Stimulated activated memory B cell treated with anti-CD40 and anti-IgM and Interleukin-4, amounts not matched to agents 10 μg/mL and 1 μg/mL and 100 μg/mL, for 72 hours (primary cell): ENCODE measurements around the gene CCRL2.

ENCODE experiments used
- ATAC-seq: fragments of 150-1000 bp; cut with Tn5 transposase; 2 replicates; pipeline ENCODE4 v1.10.0; 2021
- H3K27ac Mint-ChIP-seq: one replicate; pipeline ENCODE4 v1.8.0; 2022; ENCODE audit warnings: mild to moderate bottlenecking, mixed read lengths
- H3K27me3 Mint-ChIP-seq: one replicate; pipeline ENCODE4 v1.8.0; 2022; ENCODE audit warnings: mixed read lengths
- H3K36me3 Mint-ChIP-seq: one replicate; pipeline ENCODE4 v1.8.0; 2022; ENCODE audit warnings: mixed read lengths
- H3K4me1 Mint-ChIP-seq: one replicate; pipeline ENCODE4 v1.8.0; 2022; ENCODE audit warnings: mixed read lengths
- H3K4me3 Mint-ChIP-seq: one replicate; pipeline ENCODE4 v1.8.0; 2022; ENCODE audit warnings: mild to moderate bottlenecking, moderate library complexity, mixed read lengths
- H3K9me3 Mint-ChIP-seq: one replicate; pipeline ENCODE4 v1.8.0; 2022; ENCODE audit warnings: mixed read lengths

CCRL2 gene

GRCh38 chr3:46406788-46407611 is at the start of gene CCRL2, which contains the start of gene CCR5AS:
TSS of gene CCRL2 (plus strand) at chr3:46407259. CDS start at chr3:46408080, 821 bp downstream.
TSS of gene CCR5AS (minus strand) at chr3:46407066.
- Mint-ChIP-seq H3K27ac (peak within 1 kb of the TSS; percentile 94), H3K9me3 (no peaks in the 10 kb centered on the region), H3K4me1 (peaks cover 30% of the 10 kb centered on the region), H3K27me3 (no peaks in the 10 kb centered on the region), H3K4me3 (peak within 1 kb of the TSS; percentile 83), H3K36me3 (no peaks in the 10 kb centered on the region)
- peak; percentile 87 for ATAC-seq

- no peaks in the 10 kb centered on the region for H3K27me3 Mint-ChIP-seq
Measured at GRCh38 chr3:46358466-46358865, 48.6 kb upstream of the CCRL2 start.

GRCh38 chr3:46359733-46360493 is 47.1 kb upstream of the CCRL2 start:
- no peaks in the 10 kb centered on the region for H3K27me3 Mint-ChIP-seq
- H3K36me3 Mint-ChIP-seq: peaks cover 5% of the 10 kb centered on the region
- H3K27ac Mint-ChIP-seq: no peak overlapping the region
- H3K4me1 Mint-ChIP-seq: peaks cover 51% of the 10 kb centered on the region
- peak; percentile 74 for ATAC-seq
- H3K9me3 Mint-ChIP-seq: no peaks in the 10 kb centered on the region
- no peak overlapping the region for H3K4me3 Mint-ChIP-seq

More at GRCh38 chr3:46358466-46358865, 48.6 kb upstream of the CCRL2 start:
- Mint-ChIP-seq H3K9me3 (no peaks in the 10 kb centered on the region), H3K27ac (no peak overlapping the region), H3K4me1 (peaks cover 65% of the 10 kb centered on the region), H3K36me3 (peaks cover 5% of the 10 kb centered on the region), H3K4me3 (no peak overlapping the region)
- ATAC-seq: no peak

- Mint-ChIP-seq H3K4me3 (no peak overlapping the region), H3K27me3 (no peaks in the 10 kb centered on the region), H3K27ac (no peak overlapping the region), H3K9me3 (no peaks in the 10 kb centered on the region), H3K36me3 (peaks cover 5% of the 10 kb centered on the region), H3K4me1 (peaks cover 43% of the 10 kb centered on the region)
- ATAC-seq: no peak
Measured at GRCh38 chr3:46360907-46361306, 46.2 kb upstream of the CCRL2 start.

GRCh38 chr3:46361408-46362283 is 45.4 kb upstream of the CCRL2 start:
- H3K27ac Mint-ChIP-seq: peak overlapping the region; percentile 33
- H3K36me3 Mint-ChIP-seq: peaks cover 5% of the 10 kb centered on the region
- H3K9me3 Mint-ChIP-seq: no peaks in the 10 kb centered on the region
- no peaks in the 10 kb centered on the region for H3K27me3 Mint-ChIP-seq
- peak; percentile 52 for ATAC-seq
- H3K4me3 Mint-ChIP-seq: no peak overlapping the region
- peaks cover 37% of the 10 kb centered on the region for H3K4me1 Mint-ChIP-seq

- H3K36me3 Mint-ChIP-seq: no peaks in the 10 kb centered on the region
- ATAC-seq: no peak
- peaks cover 31% of the 10 kb centered on the region for H3K4me1 Mint-ChIP-seq
- H3K27ac Mint-ChIP-seq: no peak overlapping the region
- no peaks in the 10 kb centered on the region for H3K27me3 Mint-ChIP-seq
- no peaks in the 10 kb centered on the region for H3K9me3 Mint-ChIP-seq
- no peak overlapping the region for H3K4me3 Mint-ChIP-seq
Measured at GRCh38 chr3:46365041-46365440, 42.0 kb upstream of the CCRL2 start.

GRCh38 chr3:46365737-46366524 is 41.1 kb upstream of the CCRL2 start:
- no peak overlapping the region for H3K4me3 Mint-ChIP-seq
- no peaks in the 10 kb centered on the region for H3K27me3 Mint-ChIP-seq
- H3K9me3 Mint-ChIP-seq: no peaks in the 10 kb centered on the region
- no peak overlapping the region for H3K27ac Mint-ChIP-seq
- no peaks in the 10 kb centered on the region for H3K36me3 Mint-ChIP-seq
- no peak for ATAC-seq
- peaks cover 23% of the 10 kb centered on the region for H3K4me1 Mint-ChIP-seq

- H3K27ac Mint-ChIP-seq: no peak overlapping the region
- H3K4me1 Mint-ChIP-seq: peaks cover 9% of the 10 kb centered on the region
Measured at GRCh38 chr3:46367811-46368210, 39.2 kb upstream of the CCRL2 start.

GRCh38 chr3:46368569-46368968 is 38.5 kb upstream of the CCRL2 start:
- H3K27ac Mint-ChIP-seq: no peak overlapping the region

More at GRCh38 chr3:46367811-46368210, 39.2 kb upstream of the CCRL2 start:
- ATAC-seq: no peak
- no peaks in the 10 kb centered on the region for H3K36me3 Mint-ChIP-seq
- no peak overlapping the region for H3K4me3 Mint-ChIP-seq
- no peaks in the 10 kb centered on the region for H3K9me3 Mint-ChIP-seq
- H3K27me3 Mint-ChIP-seq: no peaks in the 10 kb centered on the region

GRCh38 chr3:46369151-46369550 is 37.9 kb upstream of the CCRL2 start:
- Mint-ChIP-seq H3K27me3 (no peaks in the 10 kb centered on the region), H3K4me3 (no peak overlapping the region), H3K27ac (peak overlapping the region; percentile 21), H3K9me3 (no peaks in the 10 kb centered on the region), H3K4me1 (peaks cover 9% of the 10 kb centered on the region), H3K36me3 (no peaks in the 10 kb centered on the region)
- ATAC-seq: no peak

More at GRCh38 chr3:46368569-46368968, 38.5 kb upstream of the CCRL2 start:
- Mint-ChIP-seq H3K27me3 (no peaks in the 10 kb centered on the region), H3K4me1 (peaks cover 9% of the 10 kb centered on the region), H3K36me3 (no peaks in the 10 kb centered on the region), H3K9me3 (no peaks in the 10 kb centered on the region), H3K4me3 (no peak overlapping the region)
- peak; percentile 92 for ATAC-seq

GRCh38 chr3:46369675-46370132 is 37.4 kb upstream of the CCRL2 start:
- Mint-ChIP-seq H3K27ac (peak overlapping the region; percentile 21), H3K36me3 (no peaks in the 10 kb centered on the region), H3K4me3 (no peak overlapping the region), H3K9me3 (no peaks in the 10 kb centered on the region), H3K27me3 (no peaks in the 10 kb centered on the region), H3K4me1 (peaks cover 9% of the 10 kb centered on the region)
- ATAC-seq: peak; percentile 57

- H3K9me3 Mint-ChIP-seq: no peaks in the 10 kb centered on the region
- no peak within 1 kb of the TSS for H3K4me3 Mint-ChIP-seq
- no peaks in the 10 kb centered on the region for H3K36me3 Mint-ChIP-seq
- H3K27ac Mint-ChIP-seq: peak within 1 kb of the TSS; percentile 21
- peaks cover 9% of the 10 kb centered on the region for H3K4me1 Mint-ChIP-seq
- H3K27me3 Mint-ChIP-seq: no peaks in the 10 kb centered on the region
- ATAC-seq: no peak
Measured at GRCh38 chr3:46370839-46371518, 36.1 kb upstream of the CCRL2 start, which contains the start of gene CCR5. TSS of gene CCR5 (plus strand) at chr3:46370946. CDS start at chr3:46372903, 1,957 bp downstream.

- Mint-ChIP-seq H3K27ac (no peak overlapping the region), H3K4me3 (no peak overlapping the region), H3K9me3 (no peaks in the 10 kb centered on the region), H3K4me1 (peaks cover 9% of the 10 kb centered on the region), H3K36me3 (no peaks in the 10 kb centered on the region), H3K27me3 (no peaks in the 10 kb centered on the region)
- no peak for ATAC-seq
Measured at GRCh38 chr3:46371519-46372340, 35.3 kb upstream of the CCRL2 start.
